Kidney (tissue), 14 donors: Measurements from ENCODE around the gene RGL3. TPM values are rescaled to one million over a fixed set of nuclear protein-coding genes. Genes with fewer than 3 reads are reported as not detected.

Experiments used
- DNase-seq, 5 donors: peaks; one replicate each; pipeline ENCODE4 v3.0.0-alpha.2; 2013 to 2020
- FAIRE-seq: peaks from 2 replicates; lab custom pipeline; 2012; peaks lifted over from hg19 to GRCh38; lab: Jason Lieb, UNC
- H3K27ac ChIP-seq, 2 donors: one replicate each; pipeline ENCODE4 v1.7.0; 2013; ENCODE audit warnings: low read depth in 2 of 2, low read length in 2 of 2, inconsistent platforms in 1 of 2
- H3K27me3 ChIP-seq: one replicate; pipeline ENCODE4 v1.7.1; 2013; ENCODE audit warnings: low read length, inconsistent platforms; ENCODE audit not compliant: control insufficient read depth, insufficient read depth
- H3K36me3 ChIP-seq, 3 donors: one replicate each; pipeline versions ENCODE4 v1.7.0 to v1.7.1; 2013; ENCODE audit warnings: low read length in 3 of 3, control low read depth in 1 of 3, inconsistent platforms in 1 of 3; ENCODE audit not compliant: insufficient read depth in 3 of 3, control insufficient read depth in 2 of 3
- H3K4me1 ChIP-seq, 3 donors: one replicate each; pipeline versions ENCODE4 v1.7.0 to v1.7.1; 2013; ENCODE audit warnings: low read length in 3 of 3, inconsistent platforms in 1 of 3, low read depth in 1 of 3; ENCODE audit not compliant: control insufficient read depth in 2 of 3, insufficient read depth in 2 of 3
- H3K4me3 ChIP-seq, 3 donors: one replicate each; pipeline versions ENCODE4 v1.7.0 to v1.8.1; 2013; ENCODE audit warnings: low read length in 3 of 3, control low read depth in 1 of 3, inconsistent platforms in 1 of 3
- H3K9ac ChIP-seq, 3 donors: one replicate each; pipeline versions ENCODE4 v1.7.0 to v1.7.1; 2013; ENCODE audit warnings: low read length in 3 of 3, control low read depth in 1 of 3, inconsistent platforms in 1 of 3
- H3K9me3 ChIP-seq, 3 donors: one replicate each; pipeline versions ENCODE4 v1.7.0 to v1.7.1; 2013; ENCODE audit warnings: low read length in 3 of 3, control low read depth in 1 of 3, inconsistent platforms in 1 of 3; ENCODE audit not compliant: control insufficient read depth in 2 of 3, insufficient read depth in 1 of 3
- CTCF ChIP-seq: IDR thresholded peaks from 3 replicates; pipeline ENCODE4 v1.5.1; 2012; ENCODE audit warnings: mild to moderate bottlenecking, moderate library complexity, borderline replicate concordance; ENCODE audit not compliant: insufficient read depth; ENCODE audit errors: extremely low read depth
- intact Hi-C: fragments of 100-400 bp; cut with DNase I; formaldehyde crosslinking; loops from one replicate; pipeline ENCODE4 v1.11.1; 2022
- polyA plus RNA-seq: library from polyadenylated mRNA; stranded (reverse); fragments of 350-450 nt; fragmentation: Illumina TruSeq; extraction: RNeasy Lipid Tissue Mini Kit (QIAGEN cat#74804); gene quantifications from one replicate; pipeline ENCODE4 v1.2.3, GENCODE V29; 2014; ENCODE audit warnings: low read depth, low replicate concordance; ENCODE audit not compliant: insufficient read depth
- total RNA-seq: library from RNA; stranded (reverse); fragmentation: NEBNext Ultra II Directional; extraction: Animal tissue kit (Norgen Biotek cat#: 25700); gene quantifications from one replicate; pipeline ENCODE4 v1.2.1, GENCODE V29; 2021
- donor health status: control.
- donor health status: control.
- donor health status: control.
- donor health status: control.
- donor health status: control.
- donor health status: DM: yes; HTN: yes; CAD: no.
- donor health status: Normal renal cell carcinoma (clear cell type).

RGL3 gene
- total and polyA plus RNA-seq, 2 donors from 2014 or later: 56.9 to 126 TPM

GRCh38 chr19:11399667-11400066, 19.4 kb downstream of the RGL3 start:
- no peak for TF ChIP-seq CTCF
- DNase-seq (no peak), FAIRE-seq (no peak)
- Histone ChIP-seq H3K4me1 (no peaks in the 10 kb centered on the region), H3K4me3 (no peak overlapping the region), H3K9ac (no peak overlapping the region), H3K36me3 (peaks cover 0 to 21% (median 2%) of the 10 kb centered on the region in 3 donors), H3K9me3 (no peaks in the 10 kb centered on the region), H3K27ac (no peak overlapping the region), H3K27me3 (no peaks in the 10 kb centered on the region)
- intact Hi-C loops: no loop called here

- Histone ChIP-seq H3K9me3 (no peaks in the 10 kb centered on the region), H3K27ac (no peak overlapping the region), H3K36me3 (peaks cover 0 to 20% (median 2%) of the 10 kb centered on the region in 3 donors), H3K4me1 (no peaks in the 10 kb centered on the region), H3K4me3 (no peak overlapping the region), H3K9ac (no peak overlapping the region), H3K27me3 (no peaks in the 10 kb centered on the region)
- intact Hi-C loops: no loop called here
- no peak for TF ChIP-seq CTCF
- DNase-seq (no peak), FAIRE-seq (no peak)
These were observed 22.0 kb downstream of the RGL3 start for GRCh38 chr19:11397089-11397610.

GRCh38 chr19:11390933-11391680, 28.0 kb downstream of the RGL3 start:
- intact Hi-C loops: no loop called here
- H3K27me3 ChIP-seq: no peaks in the 10 kb centered on the region
- peaks cover 0 to 6% (median 0%) of the 10 kb centered on the region in 3 donors for H3K9me3 ChIP-seq
- no peaks in the 10 kb centered on the region for H3K4me1 ChIP-seq
- FAIRE-seq (no peak), DNase-seq (no peak)
- TF ChIP-seq CTCF: no peak
- H3K9ac ChIP-seq: no peak overlapping the region
- H3K4me3 ChIP-seq: no peak overlapping the region
- no peak overlapping the region for H3K27ac ChIP-seq
- H3K36me3 ChIP-seq: peaks cover 0 to 4% (median 0%) of the 10 kb centered on the region in 3 donors
